Measurements from ENCODE around the gene TIMM29. TPM values are rescaled to one million over a fixed set of nuclear protein-coding genes. Genes with fewer than 3 reads are reported as not detected.
A peak's percentile ranks its signal among the peaks of the same experiment; 100 is the strongest.
"Not testable (repeated sequence)": the region's sequence is repeated elsewhere in the genome, so short reads cannot be mapped to it uniquely, and the experiment has no call there.

TIMM29 gene
- total RNA-seq, 1 donor from 2014 or later: 14.4 TPM

- DNase-seq (ENCODE audit: low spot score): no peak
Measured at GRCh38 chr19:10936661-10937084, 8.1 kb downstream of the TIMM29 start.

GRCh38 chr19:10941649-10942048 lies 13.0 kb downstream of the TIMM29 start:
- DNase-seq (ENCODE audit: low spot score): not testable (repeated sequence)

GRCh38 chr19:10943412-10943811 lies 14.8 kb downstream of the TIMM29 start:
- not testable (repeated sequence) for DNase-seq (ENCODE audit: low spot score)

GRCh38 chr19:10945264-10945663 lies 16.7 kb downstream of the TIMM29 start:
- no peak for DNase-seq (ENCODE audit: low spot score)

- no peak for DNase-seq (ENCODE audit: low spot score)
Measured at GRCh38 chr19:10946958-10947657, 18.5 kb downstream of the TIMM29 start.

GRCh38 chr19:10952809-10953208 lies 24.2 kb downstream of the TIMM29 start:
- DNase-seq (ENCODE audit: low spot score): no peak

GRCh38 chr19:10959277-10959968 lies 30.8 kb downstream of the TIMM29 start:
- not testable (repeated sequence) for DNase-seq (ENCODE audit: low spot score)

- DNase-seq (ENCODE audit: low spot score): peak; percentile 100
Measured at GRCh38 chr19:10960314-10961072, 31.9 kb downstream of the TIMM29 start, which contains the start of gene SMARCA4. Gene SMARCA4, plus strand, starts transcription at chr19:10961030. Its CDS starts 23,122 bp downstream, at chr19:10984152.

- no peak for DNase-seq (ENCODE audit: low spot score)
Measured at GRCh38 chr19:10961073-10961860, 32.7 kb downstream of the TIMM29 start.

- DNase-seq (ENCODE audit: low spot score): no peak
Measured at GRCh38 chr19:10962863-10963262, 34.3 kb downstream of the TIMM29 start.

GRCh38 chr19:10963865-10964264 lies 35.3 kb downstream of the TIMM29 start:
- DNase-seq (ENCODE audit: low spot score): no peak

GRCh38 chr19:10964903-10965302 lies 36.3 kb downstream of the TIMM29 start:
- DNase-seq (ENCODE audit: low spot score): no peak

GRCh38 chr19:10965398-10965797 lies 36.8 kb downstream of the TIMM29 start:
- DNase-seq (ENCODE audit: low spot score): no peak

GRCh38 chr19:10966809-10967208 lies 38.2 kb downstream of the TIMM29 start:
- DNase-seq (ENCODE audit: low spot score): no peak

GRCh38 chr19:10968527-10969135 lies 40.0 kb downstream of the TIMM29 start:
- no peak for DNase-seq (ENCODE audit: low spot score)

- DNase-seq (ENCODE audit: low spot score): no peak
Measured at GRCh38 chr19:10971107-10971726, 42.6 kb downstream of the TIMM29 start.

- DNase-seq (ENCODE audit: low spot score): no peak
Measured at GRCh38 chr19:10975374-10976130, 46.9 kb downstream of the TIMM29 start.

- no peak for DNase-seq (ENCODE audit: low spot score)
Measured at GRCh38 chr19:10976131-10976892, 47.7 kb downstream of the TIMM29 start.

GRCh38 chr19:10977742-10978092 lies 49.1 kb downstream of the TIMM29 start:
- DNase-seq (ENCODE audit: low spot score): no peak

All from mesenteric fat pad (tissue), 1 donor.